HG02798 (cell line): ENCODE measurements around the gene CCKAR.
"Not testable (repeated sequence)": the region's sequence is repeated elsewhere in the genome, so short reads cannot be mapped to it uniquely, and the experiment has no call there.

ENCODE experiments used
- ATAC-seq: cut with Tn5 transposase; IDR thresholded peaks from one replicate; pipeline ENCODE4 v1.9.1; 2021; ENCODE audit warnings: mild to moderate bottlenecking; ENCODE audit not compliant: unreplicated experiment, poor library complexity

Gene CCKAR, protein sequence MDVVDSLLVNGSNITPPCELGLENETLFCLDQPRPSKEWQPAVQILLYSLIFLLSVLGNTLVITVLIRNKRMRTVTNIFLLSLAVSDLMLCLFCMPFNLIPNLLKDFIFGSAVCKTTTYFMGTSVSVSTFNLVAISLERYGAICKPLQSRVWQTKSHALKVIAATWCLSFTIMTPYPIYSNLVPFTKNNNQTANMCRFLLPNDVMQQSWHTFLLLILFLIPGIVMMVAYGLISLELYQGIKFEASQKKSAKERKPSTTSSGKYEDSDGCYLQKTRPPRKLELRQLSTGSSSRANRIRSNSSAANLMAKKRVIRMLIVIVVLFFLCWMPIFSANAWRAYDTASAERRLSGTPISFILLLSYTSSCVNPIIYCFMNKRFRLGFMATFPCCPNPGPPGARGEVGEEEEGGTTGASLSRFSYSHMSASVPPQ

DNA sequence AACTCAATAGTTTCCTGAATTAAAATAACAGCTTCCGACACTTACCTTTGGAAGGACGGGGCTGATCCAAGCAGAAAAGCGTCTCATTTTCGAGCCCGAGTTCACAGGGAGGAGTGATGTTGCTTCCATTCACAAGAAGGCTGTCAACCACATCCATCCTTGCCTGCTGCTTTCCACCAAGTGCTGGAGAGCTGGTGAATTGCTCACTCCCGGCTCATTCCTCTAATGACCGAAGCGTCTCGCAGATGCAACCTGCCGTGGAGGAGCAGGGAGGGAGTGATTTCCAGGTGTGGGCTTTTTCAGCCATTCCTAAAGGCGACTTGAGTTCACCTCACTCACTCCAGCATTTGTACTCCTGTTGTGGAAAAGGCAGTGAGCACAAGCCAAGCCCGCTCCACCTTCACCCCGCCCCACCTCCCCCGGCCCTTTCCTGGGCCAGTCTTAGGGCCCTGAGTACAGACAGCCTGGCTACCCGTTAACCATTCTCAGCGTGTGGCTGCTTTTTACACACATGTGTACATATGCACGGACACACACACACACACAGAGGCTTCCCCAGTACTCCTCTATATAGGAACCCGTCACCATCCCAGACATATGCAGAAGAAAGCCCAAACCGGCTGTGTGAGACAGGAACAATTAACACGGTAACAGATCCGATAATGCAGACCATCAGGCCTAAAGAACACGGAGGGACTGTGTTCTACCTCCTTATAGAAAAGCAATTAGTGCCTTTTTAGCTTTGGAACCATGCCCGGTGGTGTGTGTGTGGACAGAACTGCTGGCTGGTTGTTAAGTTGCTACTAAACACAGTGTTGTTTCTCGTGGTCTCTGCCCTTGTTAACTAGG is at the start of gene CCKAR:
Gene CCKAR, minus strand, starts transcription at position 374 of the 849 bp plus-strand sequence. Its CDS starts 217 bp downstream, at position 157.
- no peak for ATAC-seq

DNA sequence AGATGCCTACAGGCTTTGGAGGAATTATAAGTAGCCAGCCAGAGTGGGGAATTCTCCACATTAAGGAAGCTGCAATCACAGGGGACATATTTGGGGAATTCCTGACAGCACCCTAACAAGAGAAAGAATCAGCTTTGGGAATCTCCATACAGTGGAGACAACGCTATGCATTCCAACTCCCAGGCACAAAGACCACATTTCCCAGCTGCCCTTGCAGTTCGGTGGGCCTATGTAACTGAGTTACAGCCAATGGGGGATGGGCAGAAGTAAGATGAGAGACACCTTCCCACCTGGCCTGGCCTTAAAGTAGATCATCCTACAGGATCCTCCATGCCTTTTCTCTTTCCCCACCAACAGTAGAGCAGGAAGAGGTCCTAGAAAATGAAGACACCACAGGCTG is 43.4 kb upstream of the CCKAR start:
- ATAC-seq, result no peak

DNA sequence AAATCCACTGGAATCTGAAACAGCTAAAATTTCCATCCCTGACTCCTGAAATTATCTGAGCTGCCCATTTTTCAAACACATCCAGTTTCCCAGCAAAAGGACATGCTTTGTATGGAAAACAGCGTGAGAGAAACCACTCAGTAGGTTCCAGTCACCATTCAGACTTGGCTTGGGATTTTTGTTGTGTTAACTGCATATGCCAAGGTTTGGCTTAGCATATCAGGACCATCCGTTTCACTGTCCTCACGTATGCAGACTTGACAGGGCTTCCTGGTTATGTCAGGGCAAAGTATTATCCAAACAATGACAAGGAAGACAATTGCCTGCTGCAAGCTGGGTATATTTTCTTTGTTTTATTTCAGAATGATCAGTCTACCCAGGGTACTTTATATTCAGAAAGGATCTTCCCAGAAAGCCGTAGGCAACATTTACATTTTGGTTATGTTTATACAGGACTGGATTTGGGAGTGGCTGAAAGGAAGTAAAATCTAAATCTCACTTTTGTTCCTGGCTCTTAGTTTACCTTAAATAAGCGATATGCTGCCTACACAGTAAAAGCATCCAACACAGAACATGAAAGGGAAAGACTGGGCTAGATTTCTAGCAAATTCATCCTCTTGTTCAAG is 41.3 kb upstream of the CCKAR start:
- ATAC-seq, result no peak

GRCh38 chr4:26530099-26530498 is 39.8 kb upstream of the CCKAR start:
- no peak for ATAC-seq

DNA sequence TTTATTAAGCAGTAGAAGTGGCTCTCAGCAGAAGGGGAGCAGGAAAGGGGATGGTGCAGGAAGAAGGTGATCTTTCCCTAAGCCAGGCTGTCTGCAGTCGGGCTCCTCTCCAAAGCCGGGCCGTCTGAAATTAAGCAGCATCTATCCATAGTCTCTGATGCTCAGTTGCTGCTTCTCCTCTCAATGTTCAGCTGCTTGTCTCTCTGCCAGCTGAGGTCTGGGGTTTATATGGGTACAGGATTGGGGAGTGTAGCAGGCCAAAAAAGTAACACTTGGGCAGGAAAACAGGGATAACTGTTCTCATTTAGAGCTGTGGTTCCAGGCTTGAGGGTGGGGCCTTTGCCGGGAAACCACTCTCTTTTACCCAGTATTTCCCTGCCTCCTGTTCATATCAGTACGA is 39.2 kb upstream of the CCKAR start:
- no peak for ATAC-seq

DNA sequence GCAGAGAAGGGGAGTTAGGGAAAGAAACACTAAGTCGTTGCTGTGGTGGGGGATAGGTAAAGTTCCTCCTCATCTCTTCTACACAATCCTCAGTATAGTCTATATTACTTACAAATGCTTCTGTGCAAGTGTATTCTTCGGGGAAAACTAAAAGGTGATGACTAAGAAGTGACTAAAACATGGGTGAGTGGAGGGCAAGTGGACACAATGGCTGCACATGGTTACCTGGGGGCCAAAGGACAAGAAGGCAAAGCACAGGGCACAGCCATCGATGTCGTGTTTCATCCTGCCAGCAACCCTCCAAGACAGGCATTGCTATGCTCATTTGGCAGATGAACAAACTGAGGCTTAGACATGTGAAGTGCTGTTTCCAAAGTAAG is 35.5 kb upstream of the CCKAR start:
- no peak for ATAC-seq

GRCh38 chr4:26525136-26525770 is 35.0 kb upstream of the CCKAR start:
- ATAC-seq, result no peak

- no peak for ATAC-seq
Observed at GRCh38 chr4:26524011-26524410, 33.7 kb upstream of the CCKAR start.

DNA sequence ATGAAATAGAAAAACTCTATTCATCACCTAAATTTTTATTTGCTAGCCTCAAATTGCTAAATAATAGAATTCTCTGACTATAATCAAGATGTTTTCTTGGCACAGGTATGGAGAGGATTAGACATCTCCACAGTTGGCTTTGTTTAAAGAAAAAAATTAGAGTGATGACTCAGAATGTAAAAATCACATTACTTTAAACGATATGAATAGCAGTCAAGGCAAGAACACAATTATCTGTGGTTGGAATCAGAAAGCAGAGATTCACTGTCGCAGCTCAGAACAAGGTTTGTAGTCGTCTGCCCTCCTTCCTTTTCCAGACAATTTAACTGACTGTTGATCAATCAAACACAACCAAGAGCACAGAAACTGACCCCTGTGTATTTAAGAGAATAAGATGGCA is 32.2 kb upstream of the CCKAR start:
- no peak for ATAC-seq

- ATAC-seq, result no peak
Observed at GRCh38 chr4:26520728-26521450, 30.6 kb upstream of the CCKAR start.

DNA sequence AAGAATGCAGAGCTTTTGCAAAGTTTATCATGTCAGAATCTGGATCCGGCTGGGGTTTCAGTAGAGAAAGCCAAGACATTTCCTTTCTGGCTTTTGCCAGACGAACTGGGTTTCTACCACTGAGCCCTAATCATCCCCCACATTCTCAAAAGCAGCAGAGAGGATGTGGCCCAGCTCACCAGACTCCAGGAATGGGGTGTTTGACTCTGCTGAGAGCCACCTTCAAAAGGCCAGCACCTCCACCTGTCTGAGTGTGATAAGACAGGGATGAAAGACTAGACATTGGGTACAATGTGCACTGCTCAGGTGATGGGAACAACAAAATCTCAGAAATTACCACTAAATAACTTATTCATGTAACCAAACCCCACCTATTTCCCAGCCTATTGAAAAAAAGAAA is 25.7 kb upstream of the CCKAR start:
- ATAC-seq, result no peak

GRCh38 chr4:26510334-26510964 is 20.2 kb upstream of the CCKAR start:
- no peak for ATAC-seq

DNA sequence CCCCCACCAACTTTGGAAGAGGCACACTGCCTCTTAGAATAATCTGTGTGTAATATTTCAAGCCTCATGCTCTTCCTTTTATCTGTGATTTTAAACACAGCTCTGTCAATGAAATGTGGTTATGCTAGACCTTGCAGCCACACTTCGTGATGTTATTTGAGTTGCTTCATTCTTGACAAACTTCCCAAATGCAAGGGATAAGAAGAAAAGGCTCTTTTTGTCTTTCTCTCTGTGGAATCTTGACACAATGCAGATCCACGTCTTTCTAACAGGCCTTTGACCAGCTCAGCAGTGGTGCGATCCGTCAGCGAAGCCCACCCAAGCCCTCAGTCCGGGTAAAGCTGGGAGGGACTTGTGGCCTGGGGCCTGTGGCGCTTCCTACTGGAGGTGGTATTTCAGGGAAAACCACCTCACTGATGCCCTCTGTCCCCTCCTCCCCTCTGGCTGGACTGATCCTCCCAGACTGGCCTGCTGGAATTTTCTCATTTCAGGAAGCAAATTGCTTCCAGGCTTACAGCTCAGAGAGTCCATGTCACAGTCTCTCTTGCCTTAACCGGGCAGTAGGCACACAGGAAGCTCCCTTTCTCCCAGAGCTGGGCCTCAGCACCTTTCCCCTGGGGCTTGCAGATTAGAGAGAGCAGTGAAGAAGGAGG is 19.5 kb upstream of the CCKAR start:
- ATAC-seq, result no peak

- ATAC-seq, result no peak
Observed at GRCh38 chr4:26507286-26507685, 17.0 kb upstream of the CCKAR start.

DNA sequence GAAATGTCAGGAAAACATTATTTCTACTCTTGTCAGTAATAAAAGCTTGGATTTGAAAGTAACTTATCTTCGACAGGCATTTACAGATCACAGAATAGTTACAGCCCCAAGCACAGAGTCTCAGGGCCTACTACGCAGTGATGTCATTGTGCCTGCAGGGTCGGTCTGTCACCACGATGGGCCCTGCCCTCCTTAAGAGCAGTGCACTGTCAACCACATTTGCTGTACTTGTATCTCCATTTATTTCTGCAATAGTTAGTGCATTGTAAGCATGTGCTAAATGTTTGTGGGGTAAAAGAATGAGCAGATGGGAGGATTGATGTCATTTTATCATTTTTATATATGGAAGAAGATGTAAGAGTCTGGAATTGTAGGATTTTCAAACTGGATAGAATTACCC is 13.6 kb upstream of the CCKAR start:
- no peak for ATAC-seq

DNA sequence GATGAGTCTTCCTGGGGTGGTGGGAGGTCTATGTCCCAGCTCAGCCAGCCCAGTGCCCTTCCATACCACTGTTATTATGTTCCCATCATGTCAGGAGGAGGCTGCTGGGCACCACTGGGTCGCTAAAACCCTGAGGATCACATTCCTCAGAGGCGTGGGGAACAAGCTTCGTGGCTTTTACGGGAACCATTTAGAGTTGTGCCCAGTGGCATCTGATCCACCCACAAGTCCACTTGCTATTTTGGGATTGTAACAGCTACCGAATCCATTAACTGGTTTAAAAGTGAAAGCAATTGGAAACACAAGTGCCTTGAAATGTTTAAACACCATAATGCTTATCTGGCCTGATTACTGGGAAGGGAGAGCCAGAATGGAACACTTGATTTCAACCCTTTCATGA is 13.1 kb upstream of the CCKAR start:
- no peak for ATAC-seq

DNA sequence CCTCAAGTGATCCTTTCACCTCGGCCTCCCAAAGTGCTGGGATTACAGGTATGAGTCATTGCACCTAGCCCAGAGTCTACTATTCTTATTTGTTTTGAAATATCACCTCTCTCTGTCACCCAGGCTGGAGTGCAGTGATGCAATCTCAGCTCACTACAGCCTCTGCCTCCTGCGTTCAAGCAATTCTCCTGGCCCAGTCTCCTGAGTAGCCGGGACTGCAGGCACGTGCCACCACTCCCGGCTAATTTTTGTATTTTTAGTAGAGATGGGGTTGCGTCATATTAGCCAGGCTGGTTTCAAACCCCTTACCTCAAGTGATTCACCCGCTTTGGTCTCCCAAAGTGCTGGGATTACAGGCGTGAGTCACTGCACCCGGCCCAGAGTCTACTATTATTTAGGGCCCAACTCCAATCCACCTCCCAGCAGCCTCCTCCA is 10.3 kb upstream of the CCKAR start:
- ATAC-seq, result not testable (repeated sequence)

- no peak for ATAC-seq
Observed at GRCh38 chr4:26496207-26496783, 6.0 kb upstream of the CCKAR start.

DNA sequence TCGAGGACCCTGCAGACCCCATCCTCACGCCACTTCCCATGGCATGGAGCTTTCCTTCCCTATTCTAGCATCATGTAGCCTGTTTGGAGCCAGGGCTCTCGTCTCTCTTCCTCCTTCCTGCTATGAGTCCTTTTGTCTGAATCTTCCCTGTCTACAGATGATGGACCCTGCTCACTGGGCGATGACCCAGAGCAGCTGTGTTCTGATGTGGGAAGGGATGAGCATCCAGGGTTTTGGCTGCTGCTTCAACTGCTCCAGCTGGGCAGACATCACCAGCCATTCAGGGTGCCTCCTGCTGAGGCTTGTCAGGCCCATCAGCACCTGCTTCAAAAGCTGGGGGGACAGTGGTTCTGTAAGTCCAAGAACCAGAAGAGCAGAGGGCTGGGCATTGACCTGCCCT is 3.2 kb upstream of the CCKAR start:
- no peak for ATAC-seq
